GOT3 (cell line): ENCODE measurements around the gene DDI2.
"Not testable (repeated sequence)": the region's sequence is repeated elsewhere in the genome, so short reads cannot be mapped to it uniquely, and the experiment has no call there.

ENCODE experiments used
- DNase-seq: peaks from one replicate; lab custom pipeline; 2025; ENCODE audit warnings: mixed read lengths; lab: John Stamatoyannopoulos, UW

DDI2 gene

DNA sequence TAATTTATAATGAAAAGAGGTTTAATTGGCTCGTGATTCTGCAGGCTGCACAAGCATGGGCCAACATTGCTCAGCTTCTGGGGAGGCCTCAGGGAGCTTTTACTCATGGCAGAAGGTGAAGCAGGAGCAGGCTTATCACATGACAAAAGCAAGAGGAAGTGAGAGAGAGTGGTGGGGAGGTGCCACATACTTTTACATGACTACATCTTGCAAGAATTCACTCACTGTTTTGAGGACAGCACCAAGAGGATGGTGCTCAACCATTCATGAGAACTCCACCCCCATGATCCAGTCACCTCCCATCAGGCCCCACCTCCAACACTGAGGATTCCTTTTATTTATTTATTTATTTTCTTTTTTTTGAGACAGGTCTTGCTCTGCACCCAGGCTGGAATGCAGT lies 61.3 kb downstream of the DDI2 start:
- no peak for DNase-seq

DNA sequence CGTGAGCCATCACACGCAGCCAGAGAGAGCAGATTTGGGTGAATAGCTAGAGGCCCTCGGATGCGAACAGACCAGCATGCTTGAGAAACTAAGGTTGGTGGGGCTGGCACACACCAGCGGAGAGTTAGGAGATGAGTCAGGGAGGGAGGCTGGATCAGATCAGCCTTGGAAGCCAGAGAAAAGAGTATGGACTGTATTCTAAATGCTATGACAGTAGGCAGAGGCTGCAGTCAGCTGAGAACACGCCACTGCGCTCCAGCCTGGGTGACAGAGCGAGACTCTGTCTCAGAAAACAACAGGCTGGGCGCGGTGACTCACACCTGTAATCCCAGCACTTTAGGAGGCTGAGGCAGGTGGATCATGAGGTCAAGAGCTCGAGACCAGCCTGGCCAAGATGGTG lies 62.9 kb downstream of the DDI2 start:
- no peak for DNase-seq

DNA sequence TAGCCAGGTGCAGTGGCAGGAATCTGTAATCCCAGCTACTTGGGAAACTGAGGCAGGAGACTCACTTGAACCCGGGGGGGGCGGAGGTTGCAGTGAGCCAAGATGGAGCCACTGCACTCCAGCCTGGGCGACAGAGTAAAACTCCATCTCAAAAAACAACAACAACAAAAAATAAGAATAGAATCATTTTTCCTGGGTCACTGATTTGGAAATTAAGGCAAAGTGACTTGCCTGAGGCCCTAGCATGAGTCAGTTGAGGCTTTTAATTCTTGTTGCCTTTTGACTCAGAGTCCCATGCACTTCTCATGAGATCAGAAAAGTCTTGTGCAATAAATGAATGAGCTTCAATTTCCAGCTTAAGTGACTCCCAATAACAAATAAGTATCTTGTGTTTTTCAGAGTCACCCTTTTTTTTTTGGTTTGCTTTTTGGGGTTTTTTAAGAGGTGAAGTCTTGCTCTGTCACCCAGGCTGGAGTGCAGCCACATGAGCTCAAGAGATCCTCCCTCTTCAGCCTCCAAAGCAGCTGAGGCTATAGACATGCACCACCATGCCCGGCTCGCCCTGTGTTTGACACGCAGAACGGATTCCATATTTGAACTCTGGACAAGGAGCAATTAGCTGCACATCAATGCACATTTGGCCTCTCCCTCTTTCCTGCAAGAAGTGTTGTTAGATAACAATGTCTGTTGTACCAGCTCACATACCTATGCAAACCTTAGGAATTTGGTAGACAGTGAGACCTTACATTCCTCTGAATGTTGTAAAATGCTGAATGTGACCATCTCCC lies 63.5 kb downstream of the DDI2 start:
- no peak for DNase-seq

DNA sequence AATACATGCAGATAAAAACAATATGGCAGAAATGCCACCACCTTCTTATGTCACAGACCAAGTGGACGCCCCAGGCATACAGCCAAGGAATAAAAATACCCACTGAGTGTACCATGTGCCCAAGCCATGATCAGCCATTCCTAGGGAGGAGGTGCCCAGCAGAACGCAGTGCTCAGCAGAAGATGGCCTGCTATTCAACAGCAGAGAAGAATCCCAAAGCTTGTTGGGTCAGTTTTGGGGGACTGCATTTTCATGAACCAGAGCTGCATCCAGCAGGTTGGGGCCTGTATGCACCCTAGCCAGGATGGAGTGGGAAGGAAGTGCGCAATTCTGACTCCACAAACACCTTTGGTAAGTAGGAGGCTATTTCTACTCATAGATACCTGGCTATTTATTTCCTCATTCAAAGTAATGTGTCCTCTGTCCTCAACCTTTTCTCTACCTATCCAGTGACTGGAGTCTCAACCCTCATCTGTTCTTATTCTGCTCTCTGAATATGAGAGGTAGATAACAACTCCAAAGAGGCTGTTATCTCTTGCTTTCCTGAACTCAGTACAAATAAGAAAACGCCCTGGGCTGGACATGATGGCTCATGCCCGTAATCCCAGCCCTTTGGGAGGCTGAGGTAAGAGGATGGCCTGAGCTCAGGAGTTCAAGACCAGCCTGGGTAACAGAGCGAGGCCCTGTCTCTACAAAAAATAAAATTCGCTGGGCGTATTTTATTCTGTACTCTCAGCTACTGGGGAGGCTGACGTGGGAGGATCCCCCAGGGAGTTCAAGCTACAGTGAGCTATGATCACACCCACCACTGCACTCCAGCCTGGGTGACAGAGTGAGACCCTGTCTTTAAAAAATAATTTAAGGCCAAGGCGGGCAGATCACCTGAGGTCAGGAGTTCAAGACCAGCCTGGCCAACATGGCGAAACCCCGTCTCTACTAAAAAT lies 64.4 kb downstream of the DDI2 start:
- no peak for DNase-seq

DNA sequence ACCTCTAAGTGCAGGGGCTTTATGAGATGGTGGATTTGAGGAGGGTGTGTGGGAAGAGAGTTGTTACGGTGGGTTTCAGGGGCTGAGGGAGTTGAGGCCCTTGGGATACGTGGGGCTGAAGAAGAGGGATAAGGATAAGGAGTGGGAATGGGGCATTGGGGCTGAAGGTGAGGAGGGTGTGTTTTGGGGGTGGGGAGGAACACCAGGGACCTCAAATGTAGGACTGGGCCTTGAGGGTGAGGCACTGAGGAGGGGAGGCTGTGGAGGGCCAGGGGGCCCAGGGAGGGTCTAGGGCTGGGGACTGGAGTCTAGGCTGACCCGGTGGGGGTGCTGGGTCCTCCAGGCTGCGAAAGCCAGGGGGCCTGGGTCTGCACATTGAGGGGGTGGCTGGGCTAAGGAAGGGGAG lies 65.7 kb downstream of the DDI2 start:
- no peak for DNase-seq

DNA sequence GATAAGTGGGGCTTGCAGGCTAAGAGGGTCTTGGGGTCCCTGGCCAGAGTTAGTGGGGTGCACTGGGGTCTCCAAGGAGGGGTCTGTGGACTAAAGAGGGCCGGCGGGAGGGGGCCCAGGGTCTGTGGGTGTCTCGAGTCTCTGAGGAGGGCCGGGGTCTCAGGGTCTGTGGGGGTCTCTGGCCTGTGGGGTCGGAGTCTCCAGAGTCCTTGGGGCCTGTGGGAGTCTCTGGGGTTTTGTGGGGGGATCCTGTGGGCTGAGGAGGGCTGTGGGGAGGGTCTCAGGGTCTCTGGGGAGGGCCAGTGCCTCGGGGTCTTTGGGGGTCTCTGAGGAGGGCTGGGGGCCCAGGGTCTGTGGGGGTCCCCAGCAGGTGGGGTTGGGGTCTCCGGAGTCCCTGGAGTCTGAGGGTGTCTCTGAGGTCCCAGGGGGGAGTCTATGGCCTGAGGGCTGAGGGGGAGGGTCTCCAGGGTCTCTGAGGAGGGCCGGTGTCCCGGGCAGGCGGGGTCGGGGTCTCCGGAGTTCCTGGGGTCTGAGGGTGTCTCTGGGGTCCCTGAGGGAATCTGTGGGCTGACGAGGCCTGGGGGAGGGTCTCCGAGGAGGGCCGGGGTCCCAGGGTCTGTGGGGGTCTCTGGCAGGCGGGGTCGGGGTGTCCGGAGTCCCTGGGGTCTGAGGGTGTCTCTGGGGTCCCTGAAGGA lies 66.2 kb downstream of the DDI2 start:
- DNase-seq = no peak

DNA sequence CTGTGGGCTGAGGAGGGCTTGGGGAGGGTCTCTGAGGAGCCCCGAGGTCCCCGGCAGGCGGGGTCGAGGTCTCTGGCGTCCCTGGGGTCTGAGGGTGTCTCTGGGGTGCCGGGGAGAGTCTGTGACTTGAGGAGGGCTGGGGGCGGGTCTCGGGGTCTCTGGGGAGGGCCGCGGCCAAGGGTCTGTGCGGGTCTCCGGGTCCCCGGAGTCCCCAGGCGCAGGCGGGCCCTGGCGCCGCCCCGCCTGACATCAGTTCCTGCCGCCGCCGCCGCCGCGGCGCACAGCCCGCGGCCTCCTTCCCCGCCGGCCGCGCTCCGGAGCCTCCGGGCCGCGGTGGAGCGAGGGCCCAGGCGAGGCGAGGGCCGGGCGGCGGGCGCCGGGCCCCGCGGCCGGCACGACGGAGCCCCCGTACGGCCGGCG lies 66.8 kb downstream of the DDI2 start, which contains the start of gene PLEKHM2:
Gene PLEKHM2 (plus strand): TSS at position 279 of the 420 bp plus-strand sequence. CDS start 239 bp downstream, outside the sequence.
- DNase-seq = no peak

DNA sequence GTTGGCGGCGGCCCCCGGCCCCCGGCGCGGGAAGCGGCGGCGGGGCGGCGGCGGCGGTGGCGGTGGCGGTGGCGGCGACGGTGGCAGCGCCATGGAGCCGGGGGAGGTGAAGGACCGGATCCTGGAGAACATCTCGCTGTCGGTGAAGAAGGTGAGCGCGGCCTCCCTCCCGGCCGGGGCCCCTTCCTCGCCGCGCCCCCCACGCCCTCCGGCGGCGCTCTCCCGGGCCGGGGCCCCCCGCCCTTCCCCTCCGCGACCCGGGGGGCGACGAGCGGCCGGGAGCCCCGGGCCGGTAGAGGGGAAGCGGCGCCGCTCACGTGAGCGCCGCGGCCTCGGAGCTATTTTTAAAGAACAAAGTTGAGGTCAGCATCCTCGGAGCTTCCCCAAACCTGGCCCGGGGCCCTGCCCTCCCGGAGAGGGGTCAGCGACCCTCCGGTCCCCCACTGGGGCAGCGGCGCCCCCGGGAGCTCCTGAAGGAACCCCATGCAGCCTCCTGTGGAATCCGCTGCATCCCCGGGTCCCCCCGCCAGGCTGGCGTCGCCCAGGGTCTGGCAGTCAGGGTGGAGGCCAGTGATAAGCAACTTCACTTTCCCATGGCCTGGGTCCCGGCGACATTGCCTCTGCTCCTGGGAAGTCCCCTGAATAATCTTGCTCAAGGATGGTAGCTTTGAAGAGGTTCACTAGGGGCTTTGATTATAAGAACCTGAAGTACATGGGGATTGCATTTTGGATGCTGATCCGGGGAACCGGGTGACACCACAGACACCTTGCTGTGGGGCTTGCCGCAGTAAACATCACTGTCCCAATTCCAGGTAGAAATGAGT lies 67.4 kb downstream of the DDI2 start:
- no peak for DNase-seq

DNA sequence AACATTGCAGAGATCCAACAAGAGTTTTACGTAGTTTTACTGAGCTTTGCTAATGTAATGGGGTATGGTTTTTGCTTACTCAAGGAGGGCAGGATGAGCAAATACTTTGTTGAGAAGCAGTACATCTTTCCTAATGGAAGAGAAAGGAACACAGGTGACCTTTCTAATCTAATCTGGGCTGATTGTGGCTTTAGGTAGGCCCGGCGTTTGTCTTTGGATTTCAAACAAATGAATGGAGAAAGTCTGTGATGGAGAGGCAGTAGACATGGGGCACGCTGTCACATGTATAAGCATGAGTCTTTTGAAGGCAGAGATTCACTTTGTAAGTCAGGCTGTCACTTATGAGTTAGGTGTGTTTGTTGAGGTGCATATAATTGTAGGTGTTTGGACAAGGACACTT lies 68.6 kb downstream of the DDI2 start:
- DNase-seq = no peak

DNA sequence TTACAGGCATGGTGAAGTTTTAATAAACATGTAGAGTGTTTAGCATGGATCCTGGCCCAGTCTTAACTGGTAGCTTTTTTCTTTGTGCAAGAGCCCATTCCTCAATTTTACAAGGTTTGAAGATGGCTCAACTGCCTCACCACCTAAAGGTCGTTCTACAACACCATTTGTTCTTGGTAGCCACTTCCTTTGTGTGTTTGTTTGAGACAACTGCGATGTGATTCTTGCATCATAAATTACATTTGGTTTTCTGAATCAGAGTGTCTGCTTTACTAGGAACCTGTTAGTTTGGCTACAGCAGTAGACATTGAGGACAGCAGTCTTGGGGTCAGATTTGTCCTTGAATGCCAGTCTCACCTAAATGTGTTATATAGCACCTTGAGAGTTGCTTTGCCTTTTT lies 70.2 kb downstream of the DDI2 start:
- no peak for DNase-seq

DNA sequence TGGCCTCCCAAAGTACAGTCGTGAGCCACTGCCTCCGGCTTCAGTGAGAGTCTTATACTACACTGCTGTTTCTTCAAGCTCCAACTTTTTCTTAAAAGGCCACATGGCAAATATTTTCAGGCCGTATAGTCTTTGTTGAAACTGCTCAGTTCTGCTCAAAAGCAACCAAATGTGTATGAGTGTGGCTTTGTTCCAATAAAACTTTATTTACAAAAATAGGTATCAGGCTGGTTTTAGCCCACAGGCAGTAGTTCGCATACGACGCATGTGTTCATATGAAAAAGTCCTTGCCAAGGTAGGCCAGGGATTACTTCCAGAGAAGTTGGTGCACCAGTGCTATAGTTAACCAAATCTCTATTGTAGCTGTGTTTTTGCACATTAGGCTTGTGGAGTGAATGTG lies 73.1 kb downstream of the DDI2 start:
- no peak for DNase-seq

DNA sequence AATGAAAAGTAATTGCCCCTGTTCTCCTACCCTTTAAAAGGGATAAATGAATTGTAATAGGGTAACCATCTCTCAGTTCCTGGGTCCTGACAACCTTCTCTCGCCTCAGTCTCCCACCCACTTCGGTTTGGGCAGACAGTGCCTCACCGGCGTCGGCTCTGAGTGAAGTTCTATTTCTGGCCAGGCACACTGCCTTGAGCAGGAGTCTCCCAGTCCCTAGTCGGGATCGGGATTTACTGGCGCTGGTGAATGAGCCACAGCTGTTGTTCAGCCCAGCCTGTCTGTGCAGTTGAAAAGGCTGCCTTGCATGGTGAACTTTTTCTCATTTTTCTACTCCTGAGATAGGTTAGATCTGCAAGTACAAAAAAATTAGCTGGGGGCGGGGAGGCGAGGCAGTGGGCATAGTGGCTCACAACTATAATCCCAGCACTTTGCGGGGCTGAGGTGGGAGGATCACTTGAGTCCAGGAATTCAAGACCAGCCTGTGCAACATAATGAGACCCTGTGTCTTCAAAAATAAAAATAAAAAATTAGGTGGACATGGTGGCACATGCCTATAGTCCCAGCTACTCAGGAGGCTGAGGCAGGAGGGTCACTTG lies 74.3 kb downstream of the DDI2 start:
- DNase-seq = no peak

DNA sequence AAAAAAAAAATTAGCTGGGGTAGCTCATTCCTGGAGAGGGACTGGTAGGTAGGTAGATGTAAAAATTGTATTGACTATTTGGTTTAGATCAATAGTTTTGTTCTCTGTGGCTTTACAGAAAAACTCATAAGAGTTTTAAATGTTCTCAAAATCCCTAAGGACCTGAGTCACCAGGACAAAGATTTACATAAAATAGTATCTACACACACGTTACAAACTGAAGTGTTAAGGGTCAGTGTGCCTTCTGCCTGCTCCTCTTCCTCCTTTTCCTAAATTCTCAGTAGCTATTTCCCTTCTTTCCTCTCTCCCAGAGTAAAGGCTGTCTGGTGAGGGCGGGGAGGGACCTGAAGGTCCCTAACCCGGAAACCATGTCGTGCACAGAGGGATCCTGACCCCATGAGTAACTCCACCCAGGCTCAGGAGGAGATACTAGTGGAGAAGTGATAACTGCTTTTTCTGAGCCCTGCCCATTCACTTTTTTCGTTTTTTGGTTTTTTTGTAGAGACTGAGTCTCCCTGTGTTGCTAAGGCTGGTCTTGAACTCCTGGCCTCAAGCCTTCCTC lies 74.9 kb downstream of the DDI2 start:
- DNase-seq = no peak

DNA sequence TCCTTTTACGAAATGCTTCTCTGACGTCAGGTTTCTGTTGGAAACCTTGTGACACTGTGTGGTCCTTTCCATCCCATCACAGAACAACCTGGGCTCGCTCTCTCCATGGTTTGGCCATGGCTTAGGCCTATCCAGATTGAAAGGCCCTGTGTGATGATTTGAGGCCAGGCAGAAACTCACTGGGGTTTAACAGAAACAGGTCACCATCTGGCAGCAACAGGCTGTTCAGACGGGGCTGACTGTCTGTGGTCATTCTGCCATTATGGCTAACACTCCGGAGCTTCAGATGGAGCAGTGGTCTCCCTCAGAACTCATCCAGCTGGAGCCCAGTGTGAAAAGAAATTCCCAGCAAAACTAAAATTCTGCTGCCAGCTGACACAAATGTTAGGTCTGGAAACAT lies 76.1 kb downstream of the DDI2 start:
- DNase-seq = no peak

DNA sequence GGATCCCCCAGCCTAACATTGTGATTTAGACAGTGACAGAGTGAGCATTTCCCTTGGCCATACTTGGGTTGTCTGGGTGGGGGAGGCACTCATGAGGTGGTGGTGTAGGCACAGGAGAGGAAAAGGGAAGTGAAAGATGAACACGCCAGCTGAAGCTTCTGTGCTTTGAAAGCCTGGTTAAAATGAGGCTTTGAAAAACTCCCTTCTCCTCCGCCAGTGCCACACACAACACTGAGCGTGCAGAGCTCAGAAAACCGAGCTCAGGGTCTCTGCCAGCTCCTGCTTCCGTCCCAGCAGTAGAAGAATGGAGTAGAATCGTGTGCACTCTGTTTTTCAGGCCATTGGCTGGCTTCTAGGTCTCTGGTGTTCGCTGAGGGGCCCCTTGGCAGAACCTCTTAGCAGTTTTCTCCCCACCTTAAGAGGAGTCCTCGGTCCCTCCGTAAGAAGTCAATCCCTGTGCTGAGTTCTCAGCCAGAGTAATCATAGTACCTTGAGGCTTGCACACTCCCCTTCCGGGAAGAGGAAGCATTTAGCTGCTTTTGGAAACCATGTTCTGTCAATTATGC lies 79.8 kb downstream of the DDI2 start:
- no peak for DNase-seq

DNA sequence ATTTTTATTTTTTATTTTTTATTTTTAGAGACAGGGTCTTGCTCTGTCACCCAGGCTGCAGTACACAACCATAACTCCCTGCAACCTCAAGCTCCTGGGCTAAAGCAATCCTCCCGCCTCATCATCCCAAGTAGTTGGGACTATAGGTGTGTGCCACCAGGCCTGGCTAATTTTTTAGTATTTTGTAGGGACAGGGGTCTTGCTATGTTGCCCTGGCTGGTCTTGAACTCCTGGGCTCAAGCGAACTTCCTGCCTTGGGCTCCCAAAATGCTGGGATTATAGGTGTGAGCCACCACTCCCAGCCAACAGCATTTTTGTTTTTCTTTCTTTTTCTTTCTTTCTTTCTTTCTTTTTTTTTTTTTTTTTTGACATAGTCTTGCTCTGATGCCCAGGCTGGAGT lies 80.9 kb downstream of the DDI2 start:
- no peak for DNase-seq

DNA sequence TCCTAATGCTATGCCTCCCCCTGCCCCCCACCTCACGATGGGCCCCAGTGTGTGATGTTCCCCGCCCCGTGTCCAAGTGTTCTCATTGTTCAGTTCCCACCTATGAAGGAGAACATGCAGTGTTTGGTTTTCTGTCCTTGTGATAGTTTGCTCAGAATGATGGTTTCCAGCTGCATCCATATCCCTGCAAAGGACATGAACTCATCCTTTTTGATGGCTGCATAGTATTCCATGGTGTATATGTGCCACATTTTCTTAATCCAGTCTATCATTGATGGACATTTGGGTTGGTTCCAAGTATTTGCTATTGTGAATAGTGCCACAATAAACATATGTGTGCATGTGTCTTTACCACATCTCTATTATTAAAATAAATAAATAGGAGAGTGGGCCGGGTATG lies 82.1 kb downstream of the DDI2 start:
- not testable (repeated sequence) for DNase-seq

DNA sequence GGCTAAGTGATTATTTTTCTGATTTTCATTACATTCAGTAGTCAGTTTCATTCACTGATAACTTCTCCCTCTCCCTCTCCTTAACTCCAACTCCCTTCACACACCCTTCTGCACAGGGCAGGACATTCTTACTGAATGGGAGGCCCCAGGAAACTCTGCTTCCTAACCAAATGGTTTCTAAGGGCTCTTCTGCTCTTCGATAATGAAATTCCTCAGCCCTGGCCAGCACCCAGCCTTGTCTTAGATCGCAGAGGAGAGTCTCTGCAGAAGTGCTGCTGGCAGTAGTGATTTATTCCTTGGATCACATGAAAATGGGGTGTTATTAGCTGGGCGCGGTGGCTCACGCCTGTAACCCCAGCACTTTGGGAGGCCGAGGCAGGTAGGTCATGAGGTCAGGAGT lies 83.2 kb downstream of the DDI2 start:
- no peak for DNase-seq

DNA sequence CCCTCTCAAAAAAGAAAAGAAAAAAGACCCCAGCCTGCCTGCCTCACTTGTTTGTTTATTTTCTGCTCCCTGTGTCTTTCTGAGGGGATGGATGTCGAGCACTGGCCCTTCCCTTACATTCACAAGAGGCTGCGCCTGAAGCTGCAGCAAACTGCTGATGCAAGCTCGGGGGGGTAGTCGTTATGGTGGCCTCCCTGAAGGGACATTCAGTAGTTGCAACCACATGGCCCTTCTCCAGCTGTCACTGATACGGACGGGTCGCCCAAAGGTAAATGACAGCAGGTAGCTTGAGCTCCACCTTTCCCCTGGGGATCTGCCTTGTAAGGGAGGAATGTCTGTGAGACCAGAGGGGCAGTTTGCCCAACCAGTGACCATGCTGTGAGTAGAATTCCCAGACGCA lies 84.5 kb downstream of the DDI2 start:
- DNase-seq = no peak
